GM12878 (cell line): Measurements from ENCODE around the gene CYP46A1. TPM values are rescaled to one million over a fixed set of nuclear protein-coding genes. Genes with fewer than 3 reads are reported as not detected.

Source experiments
- ATAC-seq: fragments of 200-7000 bp; cut with Tn5 transposase; 3 replicates; pipeline ENCODE4 v1.9.1; 2020; ENCODE audit warnings: mild to moderate bottlenecking, moderate library complexity
- BruUV-seq: library from RNA; stranded (reverse); fragments of 400-500 nt; replicated peaks from 2 replicates; lab custom pipeline; 2021; lab: Mats Ljungman, UMichigan
- CTCF ChIA-PET: fragments of 300-600 bp; sonication (Branson Sonifier 250); formaldehyde crosslinking; extraction: SDS; loops from one replicate; lab custom pipeline; 2021; ENCODE audit warnings: inconsistent platforms; lab: Yijun Ruan, JAX
- POLR2A ChIA-PET: fragments of 350-600 bp; formaldehyde crosslinking; extraction: SDS; loops from one replicate; lab custom pipeline; 2021; ENCODE audit warnings: inconsistent platforms; lab: Charles Lee
- RAD21 ChIA-PET: fragments of 300-600 bp; sonication (Branson Sonifier 250); formaldehyde crosslinking; loops from one replicate; lab custom pipeline; 2023; ENCODE audit warnings: antibody characterized with exemption; ENCODE audit not compliant: unreplicated experiment; lab: Charles Lee
- SMC1A ChIA-PET: fragments of 300-600 bp; sonication (Branson Sonifier 250); formaldehyde crosslinking; loops from one replicate; lab custom pipeline; 2023; ENCODE audit not compliant: unreplicated experiment, uncharacterized antibody; lab: Charles Lee
- DNase-seq: peaks from one replicate; pipeline ENCODE4 v3.0.0-alpha.2; 2011; ENCODE audit warnings: low read depth, low spot score
- FAIRE-seq: peaks from 3 replicates; lab custom pipeline; 2011; peaks lifted over from hg19 to GRCh38; lab: Jason Lieb, UNC
- H2AFZ ChIP-seq: 2 replicates; pipeline ENCODE4 v1.6.0; 2011; ENCODE audit warnings: low read depth, low read length, control low read depth; ENCODE audit not compliant: control insufficient read depth
- H3K27ac ChIP-seq: 2 replicates; pipeline ENCODE4 v1.5.1; 2011; ENCODE audit warnings: control low read depth; ENCODE audit not compliant: control insufficient read depth, insufficient read depth
- H3K27me3 ChIP-seq, 2 experiments: replicated peaks in 1 of 2; 2 replicates each; pipeline versions ENCODE4 v1.6.0 to v1.6.1; 2011; ENCODE audit warnings: low read length in 1 of 2; ENCODE audit not compliant: control insufficient read depth in 2 of 2, insufficient read depth in 2 of 2
- H3K36me3 ChIP-seq, 2 experiments: 2 replicates each; pipeline ENCODE4 v1.5.1; 2011; ENCODE audit warnings: low read length in 1 of 2; ENCODE audit not compliant: control insufficient read depth in 2 of 2, insufficient read depth in 2 of 2
- H3K4me1 ChIP-seq: 2 replicates; pipeline ENCODE4 v1.6.1; 2011; ENCODE audit warnings: mild to moderate bottlenecking, low read length, moderate library complexity, mixed read lengths; ENCODE audit not compliant: control insufficient read depth, insufficient read depth
- H3K4me2 ChIP-seq: 2 replicates; pipeline ENCODE4 v1.6.0; 2011; ENCODE audit warnings: control low read depth; ENCODE audit not compliant: control insufficient read depth, insufficient read depth
- H3K4me3 ChIP-seq: fragments of 200-600 bp; sonication (generic); 2 replicates; pipeline ENCODE4 v1.5.1; 2016
- H3K79me2 ChIP-seq: 2 replicates; pipeline ENCODE4 v1.6.0; 2011; ENCODE audit warnings: low read length; ENCODE audit not compliant: control insufficient read depth, insufficient read depth
- H3K9ac ChIP-seq: 2 replicates; pipeline ENCODE4 v1.8.0; 2011; ENCODE audit warnings: low read length, control low read depth, mixed read lengths; ENCODE audit not compliant: control insufficient read depth, insufficient read depth
- H3K9me3 ChIP-seq: replicated peaks from 3 replicates; pipeline ENCODE4 v1.5.1; 2011; ENCODE audit warnings: mild to moderate bottlenecking, low read length; ENCODE audit not compliant: control insufficient read depth, insufficient read depth
- H4K20me1 ChIP-seq: 2 replicates; pipeline ENCODE4 v1.6.0; 2011; ENCODE audit not compliant: control insufficient read depth, insufficient read depth
- IRF3 ChIP-seq: fragments of 450-650 bp; IDR thresholded peaks from 2 replicates; pipeline ENCODE4 v1.6.1; 2014; ENCODE audit warnings: mild to moderate bottlenecking
- JUND ChIP-seq: IDR thresholded peaks from 2 replicates; pipeline ENCODE4 v1.6.1; 2012; ENCODE audit warnings: low read depth, mild to moderate bottlenecking, low read length, improper control_type of control experiment, moderate library complexity
- NR2C2 ChIP-seq: IDR thresholded peaks from 2 replicates; pipeline ENCODE4 v1.6.1; 2011; ENCODE audit warnings: borderline replicate concordance, low read depth; ENCODE audit not compliant: control insufficient read depth, insufficient read length
- TCF7 ChIP-seq: IDR thresholded peaks from 2 replicates; pipeline ENCODE4 v1.6.1; 2014; ENCODE audit warnings: antibody characterized with exemption, borderline replicate concordance
- ZBED1 ChIP-seq: IDR thresholded peaks from 2 replicates; pipeline ENCODE4 v1.6.1; 2016; ENCODE audit warnings: borderline replicate concordance
- ZZZ3 ChIP-seq: IDR thresholded peaks from 2 replicates; pipeline ENCODE4 v1.6.1; 2011; ENCODE audit warnings: low read depth; ENCODE audit not compliant: control insufficient read depth, insufficient read length
- WGBS: methylation state at CpG from one replicate; pipeline ENCODE4 v1.1.6; 2016; ENCODE audit warnings: low lambda C conversion rate; ENCODE audit not compliant: insufficient replicate concordance, insufficient coverage; ENCODE audit errors: missing lambda C conversion rate; 5-methylcytosine and 5-hydroxymethylcytosine counted together
- in situ Hi-C: fragments of 300-500 bp; cut with MboI; formaldehyde crosslinking; loops from 9 replicates; pipeline ENCODE4 v1.14.3; 2018; ENCODE audit warnings: mixed read lengths
- intact Hi-C: fragments of 100-400 bp; cut with micrococcal nuclease; formaldehyde crosslinking; loops from one replicate; pipeline ENCODE4 v1.14.2; 2022; ENCODE audit not compliant: unreplicated experiment
- polyA plus RNA-seq, 11 experiments: library from polyadenylated mRNA; depleted of rRNA in 4 of 11; unstranded in 6 of 11; stranded (reverse) in 5 of 11; fragments of >200 nt; fragmentation: Nextera tagmentation in 4 of 11; fragmentation: Illumina TruSeq in 1 of 11; extraction: Ambion mirVana in 4 of 11; extraction: Trizol in 1 of 11; gene quantifications; 1 replicate in 1 of 11; 2 replicates in 10 of 11; pipeline versions ENCODE4 v1.2.1 to v1.2.3, GENCODE V29; 2011 to 2016; ENCODE audit warnings: inconsistent platforms in 2 of 11, missing spikeins in 2 of 11, low read depth in 1 of 11
- total RNA-seq, 4 experiments: library from RNA; depleted of rRNA in 3 of 4; stranded (reverse); fragments of >200 nt in 3 of 4; fragmentation: Illumina TruSeq in 1 of 4; extraction: Trizol in 1 of 4; gene quantifications; 2 replicates each; pipeline versions ENCODE4 v1.2.1 to v1.2.3, GENCODE V29; 2013 to 2021
- TF ChIP-seq, protein P1 (sequence below): IDR thresholded peaks from 2 replicates; pipeline ENCODE4 v1.6.1; 2011; ENCODE audit warnings: low read depth, low read length, improper control_type of control experiment, borderline replicate concordance
- TF ChIP-seq, protein P2 (sequence below): fragments of 450-650 bp; IDR thresholded peaks from 2 replicates; pipeline ENCODE4 v1.6.1; 2018; ENCODE audit warnings: mild to moderate bottlenecking, low read depth, moderate library complexity; ENCODE audit not compliant: partially characterized antibody
- TF ChIP-seq, protein P3 (sequence below): IDR thresholded peaks from 2 replicates; pipeline ENCODE4 v1.6.1; 2011; ENCODE audit warnings: mild to moderate bottlenecking, low read depth, low read length, moderate library complexity; ENCODE audit not compliant: insufficient replicate concordance

Gene CYP46A1
- total and polyA plus RNA-seq, 10 of the 15 experiments (the other 5 are each of a cell fraction or from before 2014, with no cell fraction given), result 0.04 to 0.11 TPM; not detected in 8

- Histone ChIP-seq H3K4me1 (no peaks in the 10 kb centered on the region), H3K9me3 (no peaks in the 10 kb centered on the region), H3K36me3 (no peaks in the 10 kb centered on the region), H3K4me2 (no peak overlapping the region), H3K79me2 (no peaks in the 10 kb centered on the region), H3K27ac (no peak overlapping the region), H4K20me1 (no peaks in the 10 kb centered on the region), H3K27me3 (peaks cover 2 to 3% of the 10 kb centered on the region in 2 experiments; a peak in 2 of 4 replicates), H2AFZ (no peak overlapping the region), H3K9ac (no peak overlapping the region), H3K4me3 (no peak overlapping the region)
- TF ChIP-seq, protein P1, sequence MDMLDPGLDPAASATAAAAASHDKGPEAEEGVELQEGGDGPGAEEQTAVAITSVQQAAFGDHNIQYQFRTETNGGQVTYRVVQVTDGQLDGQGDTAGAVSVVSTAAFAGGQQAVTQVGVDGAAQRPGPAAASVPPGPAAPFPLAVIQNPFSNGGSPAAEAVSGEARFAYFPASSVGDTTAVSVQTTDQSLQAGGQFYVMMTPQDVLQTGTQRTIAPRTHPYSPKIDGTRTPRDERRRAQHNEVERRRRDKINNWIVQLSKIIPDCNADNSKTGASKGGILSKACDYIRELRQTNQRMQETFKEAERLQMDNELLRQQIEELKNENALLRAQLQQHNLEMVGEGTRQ, result no peak
- TF ChIP-seq ZZZ3 (no peak), NR2C2 (no peak), ZBED1 (no peak), JUND (no peak), TCF7 (no peak), IRF3 (no peak)
- TF ChIP-seq, protein P2, sequence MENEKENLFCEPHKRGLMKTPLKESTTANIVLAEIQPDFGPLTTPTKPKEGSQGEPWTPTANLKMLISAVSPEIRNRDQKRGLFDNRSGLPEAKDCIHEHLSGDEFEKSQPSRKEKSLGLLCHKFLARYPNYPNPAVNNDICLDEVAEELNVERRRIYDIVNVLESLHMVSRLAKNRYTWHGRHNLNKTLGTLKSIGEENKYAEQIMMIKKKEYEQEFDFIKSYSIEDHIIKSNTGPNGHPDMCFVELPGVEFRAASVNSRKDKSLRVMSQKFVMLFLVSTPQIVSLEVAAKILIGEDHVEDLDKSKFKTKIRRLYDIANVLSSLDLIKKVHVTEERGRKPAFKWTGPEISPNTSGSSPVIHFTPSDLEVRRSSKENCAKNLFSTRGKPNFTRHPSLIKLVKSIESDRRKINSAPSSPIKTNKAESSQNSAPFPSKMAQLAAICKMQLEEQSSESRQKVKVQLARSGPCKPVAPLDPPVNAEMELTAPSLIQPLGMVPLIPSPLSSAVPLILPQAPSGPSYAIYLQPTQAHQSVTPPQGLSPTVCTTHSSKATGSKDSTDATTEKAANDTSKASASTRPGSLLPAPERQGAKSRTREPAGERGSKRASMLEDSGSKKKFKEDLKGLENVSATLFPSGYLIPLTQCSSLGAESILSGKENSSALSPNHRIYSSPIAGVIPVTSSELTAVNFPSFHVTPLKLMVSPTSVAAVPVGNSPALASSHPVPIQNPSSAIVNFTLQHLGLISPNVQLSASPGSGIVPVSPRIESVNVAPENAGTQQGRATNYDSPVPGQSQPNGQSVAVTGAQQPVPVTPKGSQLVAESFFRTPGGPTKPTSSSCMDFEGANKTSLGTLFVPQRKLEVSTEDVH, result no peak
- TF ChIP-seq, protein P3, sequence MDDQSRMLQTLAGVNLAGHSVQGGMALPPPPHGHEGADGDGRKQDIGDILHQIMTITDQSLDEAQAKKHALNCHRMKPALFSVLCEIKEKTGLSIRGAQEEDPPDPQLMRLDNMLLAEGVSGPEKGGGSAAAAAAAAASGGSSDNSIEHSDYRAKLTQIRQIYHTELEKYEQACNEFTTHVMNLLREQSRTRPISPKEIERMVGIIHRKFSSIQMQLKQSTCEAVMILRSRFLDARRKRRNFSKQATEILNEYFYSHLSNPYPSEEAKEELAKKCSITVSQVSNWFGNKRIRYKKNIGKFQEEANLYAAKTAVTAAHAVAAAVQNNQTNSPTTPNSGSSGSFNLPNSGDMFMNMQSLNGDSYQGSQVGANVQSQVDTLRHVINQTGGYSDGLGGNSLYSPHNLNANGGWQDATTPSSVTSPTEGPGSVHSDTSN, result no peak
- ChIA-PET POLR2A (no interaction called here), CTCF (no interaction called here), RAD21 (no interaction called here), SMC1A (no interaction called here)
- ATAC-seq (no peak), DNase-seq (no peak), FAIRE-seq (no peak)
- intact Hi-C loops, result no loop called here
- BruUV-seq, result no TSS peak
- WGBS, result 13% methylated on average over 9 of the region's 9 CpGs
- in situ Hi-C loops, result no loop called here
These were observed 64.4 kb downstream of the CYP46A1 start for GRCh38 chr14:99748529-99748928.
